A673 (cell line): ENCODE measurements around the gene DMD. TPM values are rescaled to one million over a fixed set of nuclear protein-coding genes. Genes with fewer than 3 reads are reported as not detected.

Experiments used
- BruUV-seq: library from RNA; stranded (reverse); fragments of 400-500 nt; replicated peaks from 2 replicates; lab custom pipeline; 2021; lab: Mats Ljungman, UMichigan
- CTCF ChIA-PET: fragments of 300-600 bp; sonication (Branson Sonifier 250); formaldehyde crosslinking; loops from one replicate; lab custom pipeline; 2022; ENCODE audit warnings: antibody characterized with exemption; lab: Charles Lee
- POLR2A ChIA-PET: fragments of 300-600 bp; sonication (Branson Sonifier 250); formaldehyde crosslinking; loops from one replicate; lab custom pipeline; 2022; ENCODE audit warnings: antibody characterized with exemption; ENCODE audit not compliant: low non-redundant PET; lab: Charles Lee
- DNase-seq: peaks from one replicate; pipeline ENCODE4 v3.0.0-alpha.2; 2015; ENCODE audit warnings: low spot score
- H3K27ac ChIP-seq: fragments of 200-600 bp; sonication (generic); 2 replicates; pipeline ENCODE4 v1.5.1; 2016; ENCODE audit warnings: mixed run types, low read depth, mild to moderate bottlenecking, mixed read lengths, antibody characterized with exemption, low read length; ENCODE audit not compliant: poor library complexity, severe bottlenecking
- H3K27me3 ChIP-seq: fragments of 200-600 bp; sonication (generic); replicated peaks from 2 replicates; pipeline ENCODE4 v1.6.1; 2017; ENCODE audit warnings: mixed run types, low read depth, mild to moderate bottlenecking, mixed read lengths, antibody characterized with exemption, low read length; ENCODE audit not compliant: insufficient read depth, poor library complexity
- H3K36me3 ChIP-seq: fragments of 200-600 bp; sonication (generic); 2 replicates; pipeline ENCODE4 v1.6.1; 2016; ENCODE audit warnings: mixed run types, mild to moderate bottlenecking, mixed read lengths, antibody characterized with exemption, low read length; ENCODE audit not compliant: insufficient read depth, poor library complexity, severe bottlenecking
- H3K4me1 ChIP-seq: fragments of 200-600 bp; sonication (generic); 2 replicates; pipeline ENCODE4 v1.6.1; 2017; ENCODE audit warnings: mixed run types, mild to moderate bottlenecking, mixed read lengths, antibody characterized with exemption, low read length; ENCODE audit not compliant: insufficient read depth, poor library complexity, severe bottlenecking
- H3K4me3 ChIP-seq: fragments of 200-600 bp; sonication (generic); 2 replicates; pipeline ENCODE4 v1.5.1; 2016; ENCODE audit warnings: low read depth, mixed run types, mild to moderate bottlenecking, mixed read lengths, low read length; ENCODE audit not compliant: poor library complexity, severe bottlenecking
- H3K9me3 ChIP-seq: fragments of 200-600 bp; sonication (generic); 2 replicates; pipeline ENCODE4 v1.6.1; 2016; ENCODE audit warnings: mixed run types, low read depth, mild to moderate bottlenecking, mixed read lengths, antibody characterized with exemption, low read length; ENCODE audit not compliant: poor library complexity, severe bottlenecking
- EZH2 ChIP-seq: fragments of 200-600 bp; sonication (generic); IDR thresholded peaks from 2 replicates; pipeline ENCODE4 v1.6.1; 2017; ENCODE audit warnings: borderline replicate concordance, low read depth, mild to moderate bottlenecking, mixed read lengths, antibody characterized with exemption, low read length; ENCODE audit not compliant: poor library complexity, severe bottlenecking
- intact Hi-C: fragments of 100-400 bp; cut with micrococcal nuclease; formaldehyde crosslinking; loops from one replicate; pipeline ENCODE4 v1.10.0; 2022; ENCODE audit not compliant: unreplicated experiment
- total RNA-seq: library from RNA; stranded (reverse); gene quantifications from 2 replicates; pipeline ENCODE4 v1.2.3, GENCODE V29; 2021
- TF ChIP-seq, protein P1 (sequence below): fragments of 300-800, 200-600 bp; sonication (generic); conservative IDR thresholded peaks from 2 replicates; pipeline ENCODE4 v1.5.1; 2017; ENCODE audit warnings: low read depth, mild to moderate bottlenecking, antibody characterized with exemption, low read length, moderate library complexity, mixed read lengths

Gene DMD
- total RNA-seq, 1 experiment from 2014 or later = 5.4 TPM

DNA sequence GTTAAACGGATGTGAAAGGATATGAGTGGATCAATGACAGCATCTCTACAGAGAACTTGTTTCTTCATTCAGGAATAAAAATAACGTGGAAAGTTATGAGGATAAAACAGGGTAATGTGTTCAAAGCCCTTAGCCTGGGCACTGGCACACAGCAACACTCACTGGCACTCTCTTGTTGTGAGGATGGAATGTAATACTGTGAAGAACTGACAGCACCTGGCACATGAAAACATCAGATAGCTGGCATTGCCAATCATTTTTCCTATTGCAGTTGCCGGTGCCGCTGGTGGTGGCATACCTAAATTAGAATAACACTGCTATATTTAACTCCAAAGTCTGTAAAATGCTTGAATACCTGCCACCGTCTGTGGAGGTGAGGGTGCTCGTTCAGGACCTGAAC, 1061.2 kb downstream of the DMD start:
- H3K36me3 ChIP-seq = no peaks in the 10 kb centered on the region
- BruUV-seq = no TSS peak
- POLR2A ChIA-PET = no interaction called here

GRCh38 chrX:32141841-32142240, 1069.5 kb downstream of the DMD start:
- intact Hi-C loops = no loop called here
- Histone ChIP-seq H3K4me3 (no peak overlapping the region), H3K27me3 (no peaks in the 10 kb centered on the region), H3K27ac (no peak overlapping the region), H3K4me1 (no peaks in the 10 kb centered on the region), H3K36me3 (no peaks in the 10 kb centered on the region), H3K9me3 (no peaks in the 10 kb centered on the region)
- POLR2A ChIA-PET = no interaction called here
- TF ChIP-seq, protein P1, sequence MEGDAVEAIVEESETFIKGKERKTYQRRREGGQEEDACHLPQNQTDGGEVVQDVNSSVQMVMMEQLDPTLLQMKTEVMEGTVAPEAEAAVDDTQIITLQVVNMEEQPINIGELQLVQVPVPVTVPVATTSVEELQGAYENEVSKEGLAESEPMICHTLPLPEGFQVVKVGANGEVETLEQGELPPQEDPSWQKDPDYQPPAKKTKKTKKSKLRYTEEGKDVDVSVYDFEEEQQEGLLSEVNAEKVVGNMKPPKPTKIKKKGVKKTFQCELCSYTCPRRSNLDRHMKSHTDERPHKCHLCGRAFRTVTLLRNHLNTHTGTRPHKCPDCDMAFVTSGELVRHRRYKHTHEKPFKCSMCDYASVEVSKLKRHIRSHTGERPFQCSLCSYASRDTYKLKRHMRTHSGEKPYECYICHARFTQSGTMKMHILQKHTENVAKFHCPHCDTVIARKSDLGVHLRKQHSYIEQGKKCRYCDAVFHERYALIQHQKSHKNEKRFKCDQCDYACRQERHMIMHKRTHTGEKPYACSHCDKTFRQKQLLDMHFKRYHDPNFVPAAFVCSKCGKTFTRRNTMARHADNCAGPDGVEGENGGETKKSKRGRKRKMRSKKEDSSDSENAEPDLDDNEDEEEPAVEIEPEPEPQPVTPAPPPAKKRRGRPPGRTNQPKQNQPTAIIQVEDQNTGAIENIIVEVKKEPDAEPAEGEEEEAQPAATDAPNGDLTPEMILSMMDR = no peak
- no peak for TF ChIP-seq EZH2
- CTCF ChIA-PET = no interaction called here
- no peak for DNase-seq
- no TSS peak for BruUV-seq

More for the DNA sequence above, 1061.2 kb downstream of the DMD start:
- no peaks in the 10 kb centered on the region for H3K4me1 ChIP-seq
- H3K9me3 ChIP-seq = no peaks in the 10 kb centered on the region
- DNase-seq = no peak
- H3K4me3 ChIP-seq = no peak overlapping the region
- H3K27me3 ChIP-seq = peaks cover 9% of the 10 kb centered on the region
- intact Hi-C loops = no loop called here
- H3K27ac ChIP-seq = no peak overlapping the region
- CTCF ChIA-PET = no interaction called here
- TF ChIP-seq, protein P1 = no peak
- no peak for TF ChIP-seq EZH2

GRCh38 chrX:32139476-32139875, 1071.9 kb downstream of the DMD start:
- Histone ChIP-seq H3K4me1 (no peaks in the 10 kb centered on the region), H3K36me3 (no peaks in the 10 kb centered on the region), H3K27ac (no peak overlapping the region), H3K9me3 (no peaks in the 10 kb centered on the region), H3K4me3 (no peak overlapping the region), H3K27me3 (no peaks in the 10 kb centered on the region)
- no peak for TF ChIP-seq EZH2
- TF ChIP-seq, protein P1 = no peak
- ChIA-PET CTCF (no interaction called here), POLR2A (no interaction called here)
- intact Hi-C loops = no loop called here
- no TSS peak for BruUV-seq
- no peak for DNase-seq
